GM12875 (cell line): ENCODE data around the gene MYO5B.
"Not testable (repeated sequence)": the region's sequence is repeated elsewhere in the genome, so short reads cannot be mapped to it uniquely, and the experiment has no call there.

Experiments used
- H3K4me3 ChIP-seq: one replicate; pipeline ENCODE4 v1.5.1; 2011; ENCODE audit warnings: low read depth, low read length, control low read depth
- TF ChIP-seq, protein P1 (sequence below): IDR thresholded peaks from 2 replicates; pipeline ENCODE4 v1.5.1; 2011; ENCODE audit warnings: low read depth, mild to moderate bottlenecking, control low read depth, inconsistent platforms, low read length, moderate library complexity, borderline replicate concordance; ENCODE audit not compliant: insufficient read depth

MYO5B gene

GRCh38 chr18:49784427-49785185 is 410.3 kb downstream of the MYO5B start:
- TF ChIP-seq, protein P1, sequence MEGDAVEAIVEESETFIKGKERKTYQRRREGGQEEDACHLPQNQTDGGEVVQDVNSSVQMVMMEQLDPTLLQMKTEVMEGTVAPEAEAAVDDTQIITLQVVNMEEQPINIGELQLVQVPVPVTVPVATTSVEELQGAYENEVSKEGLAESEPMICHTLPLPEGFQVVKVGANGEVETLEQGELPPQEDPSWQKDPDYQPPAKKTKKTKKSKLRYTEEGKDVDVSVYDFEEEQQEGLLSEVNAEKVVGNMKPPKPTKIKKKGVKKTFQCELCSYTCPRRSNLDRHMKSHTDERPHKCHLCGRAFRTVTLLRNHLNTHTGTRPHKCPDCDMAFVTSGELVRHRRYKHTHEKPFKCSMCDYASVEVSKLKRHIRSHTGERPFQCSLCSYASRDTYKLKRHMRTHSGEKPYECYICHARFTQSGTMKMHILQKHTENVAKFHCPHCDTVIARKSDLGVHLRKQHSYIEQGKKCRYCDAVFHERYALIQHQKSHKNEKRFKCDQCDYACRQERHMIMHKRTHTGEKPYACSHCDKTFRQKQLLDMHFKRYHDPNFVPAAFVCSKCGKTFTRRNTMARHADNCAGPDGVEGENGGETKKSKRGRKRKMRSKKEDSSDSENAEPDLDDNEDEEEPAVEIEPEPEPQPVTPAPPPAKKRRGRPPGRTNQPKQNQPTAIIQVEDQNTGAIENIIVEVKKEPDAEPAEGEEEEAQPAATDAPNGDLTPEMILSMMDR = no peak
- H3K4me3 ChIP-seq = no peak overlapping the region

- not testable (repeated sequence) for H3K4me3 ChIP-seq
Measured at GRCh38 chr18:49783631-49784030, 411.3 kb downstream of the MYO5B start.

- H3K4me3 ChIP-seq = no peak overlapping the region
- TF ChIP-seq, protein P1 = no peak
Measured at GRCh38 chr18:49778826-49779465, 416.0 kb downstream of the MYO5B start.
